ENCODE results near the gene NEK10. TPM values are rescaled to one million over a fixed set of nuclear protein-coding genes. Genes with fewer than 3 reads are reported as not detected.
A peak's percentile ranks its signal among the peaks of the same experiment; 100 is the strongest.

NEK10 gene
- total RNA-seq, 2 experiments from 2014 or later, result 0.29 to 0.58 TPM

GRCh38 chr3:27352047-27352446 is 17.1 kb downstream of the NEK10 start:
- H3K4me1 Mint-ChIP-seq (ENCODE audit: low read depth), result peaks cover 2% of the 10 kb centered on the region
- no peak for ATAC-seq
- intact Hi-C loops (cut with micrococcal nuclease), result loop anchor here (10.0 kb wide), 1 partner anchor 323 kb away; no protein-coding TSS in a partner anchor
- H3K36me3 Mint-ChIP-seq (ENCODE audit: low read depth), result no peaks in the 10 kb centered on the region
- no peak overlapping the region for H3K27ac Mint-ChIP-seq
- H3K4me3 Mint-ChIP-seq, result no peak overlapping the region
- ChIA-PET CTCF (no interaction called here), POLR2A (no interaction called here)
- H3K9me3 Mint-ChIP-seq, result no peaks in the 10 kb centered on the region
- DNase-seq, result no peak
- H3K27me3 Mint-ChIP-seq, result no peaks in the 10 kb centered on the region
- TF ChIP-seq CTCF (IDR thresholded peaks at IDR 0.05), result no peak

- DNase-seq (peak; percentile 13), ATAC-seq (no peak)
- intact Hi-C loops (cut with micrococcal nuclease), result loop anchor here (10.0 kb wide), 1 partner anchor 325 kb away; no protein-coding TSS in a partner anchor
- Mint-ChIP-seq H3K27me3 (no peaks in the 10 kb centered on the region), H3K4me3 (no peak overlapping the region), H3K9me3 (no peaks in the 10 kb centered on the region), H3K4me1 (ENCODE audit: low read depth) (peaks cover 5% of the 10 kb centered on the region), H3K36me3 (ENCODE audit: low read depth) (no peaks in the 10 kb centered on the region), H3K27ac (peak overlapping the region; percentile 13)
- ChIA-PET POLR2A (no interaction called here), CTCF (interaction anchor here (1.6 kb wide), 1 partner anchor 8 kb away, joined by 7 read pairs; no protein-coding TSS in a partner anchor)
- TF ChIP-seq CTCF (IDR thresholded peaks at IDR 0.05), result no peak
Observed at GRCh38 chr3:27349832-27350231, 19.4 kb downstream of the NEK10 start.

- H3K27me3 Mint-ChIP-seq, result no peaks in the 10 kb centered on the region
- H3K36me3 Mint-ChIP-seq (ENCODE audit: low read depth), result no peaks in the 10 kb centered on the region
- intact Hi-C loops (cut with micrococcal nuclease), result no loop called here
- H3K4me3 Mint-ChIP-seq, result no peak overlapping the region
- peaks cover 5% of the 10 kb centered on the region for H3K4me1 Mint-ChIP-seq (ENCODE audit: low read depth)
- ChIA-PET CTCF (interaction anchor here (1.1 to 1.2 kb wide), 2 partner anchors 9 to 212 kb away, joined by 3 read pairs; no protein-coding TSS in a partner anchor), POLR2A (no interaction called here)
- ATAC-seq (no peak), DNase-seq (no peak)
- H3K27ac Mint-ChIP-seq, result no peak overlapping the region
- TF ChIP-seq CTCF (IDR thresholded peaks at IDR 0.05), result no peak
- H3K9me3 Mint-ChIP-seq, result no peaks in the 10 kb centered on the region
Observed at GRCh38 chr3:27345959-27346865, 23.0 kb downstream of the NEK10 start.

GRCh38 chr3:27345493-27345892 is 23.7 kb downstream of the NEK10 start:
- intact Hi-C loops (cut with micrococcal nuclease), result no loop called here
- H3K27me3 Mint-ChIP-seq, result no peaks in the 10 kb centered on the region
- H3K27ac Mint-ChIP-seq, result no peak overlapping the region
- DNase-seq, result peak; percentile 7
- no peaks in the 10 kb centered on the region for H3K36me3 Mint-ChIP-seq (ENCODE audit: low read depth)
- no peak for ATAC-seq
- H3K4me3 Mint-ChIP-seq, result no peak overlapping the region
- H3K4me1 Mint-ChIP-seq (ENCODE audit: low read depth), result peaks cover 5% of the 10 kb centered on the region
- no peak for TF ChIP-seq CTCF (IDR thresholded peaks at IDR 0.05)
- H3K9me3 Mint-ChIP-seq, result no peaks in the 10 kb centered on the region
- ChIA-PET CTCF (interaction anchor here (1.2 kb wide), 1 partner anchor 211 kb away, joined by 3 read pairs; no protein-coding TSS in a partner anchor), POLR2A (no interaction called here)

GRCh38 chr3:27345045-27345444 is 24.1 kb downstream of the NEK10 start:
- Mint-ChIP-seq H3K4me1 (ENCODE audit: low read depth) (peaks cover 5% of the 10 kb centered on the region), H3K4me3 (no peak overlapping the region), H3K36me3 (ENCODE audit: low read depth) (no peaks in the 10 kb centered on the region), H3K27me3 (no peaks in the 10 kb centered on the region), H3K9me3 (no peaks in the 10 kb centered on the region), H3K27ac (no peak overlapping the region)
- ChIA-PET CTCF (interaction anchor here (0.7 to 1.4 kb wide), 2 partner anchors 13 to 19 kb away, joined by 3 to 4 read pairs; no protein-coding TSS in a partner anchor), POLR2A (no interaction called here)
- ATAC-seq (no peak), DNase-seq (no peak)
- intact Hi-C loops (cut with micrococcal nuclease), result no loop called here
- TF ChIP-seq CTCF (IDR thresholded peaks at IDR 0.05), result no peak

Data from activated CD8-positive, alpha-beta T cell treated with anti-CD3 and anti-CD28 coated beads for 36 hours (primary cell).